AG04450 (cell line): ENCODE data around the gene HOXA9. TPM values are rescaled to one million over a fixed set of nuclear protein-coding genes. Genes with fewer than 3 reads are reported as not detected.
A peak's percentile ranks its signal among the peaks of the same experiment; 100 is the strongest.

Source experiments
- CTCF ChIA-PET: fragments of 300-600, 350-600 bp; formaldehyde crosslinking; extraction: SDS; loops from one replicate; lab custom pipeline; 2022; ENCODE audit warnings: antibody characterized with exemption, inconsistent platforms; lab: Charles Lee
- POLR2A ChIA-PET: fragments of 350-600 bp; formaldehyde crosslinking; extraction: SDS; loops from one replicate; lab custom pipeline; 2021; ENCODE audit warnings: antibody characterized with exemption, inconsistent platforms; lab: Yijun Ruan, JAX
- DNase-seq: peaks from one replicate; pipeline ENCODE4 v3.0.0-alpha.2; 2011; ENCODE audit warnings: low read depth, low spot score
- H3K27ac ChIP-seq: one replicate; pipeline ENCODE4 v1.5.1; 2012; ENCODE audit warnings: low read depth, low read length, control low read depth
- H3K27me3 ChIP-seq: one replicate; pipeline ENCODE4 v1.6.0; 2012; ENCODE audit warnings: low read length; ENCODE audit not compliant: control insufficient read depth, insufficient read depth
- H3K4me3 ChIP-seq: 2 replicates; pipeline ENCODE4 v1.5.1; 2011; ENCODE audit warnings: mild to moderate bottlenecking, low read depth, low read length, control low read depth
- H3K9me3 ChIP-seq: 2 replicates; pipeline ENCODE4 v1.5.1; 2012; ENCODE audit warnings: low read length; ENCODE audit not compliant: control insufficient read depth, insufficient read depth
- CTCF ChIP-seq: IDR thresholded peaks from 2 replicates; pipeline ENCODE4 v1.5.1; 2011; ENCODE audit warnings: low read depth, low read length, control low read depth, inconsistent platforms
- polyA plus RNA-seq: library from polyadenylated mRNA; depleted of rRNA; stranded (reverse); fragments of >200 nt; gene quantifications from 2 replicates; pipeline ENCODE4 v1.2.3, GENCODE V29; 2011

Gene HOXA9
- polyA plus RNA-seq, 1 experiment, result 1.5 TPM

GRCh38 chr7:27180431-27181420 is 15.4 kb upstream of the HOXA9 start:
- TF ChIP-seq CTCF, result no peak
- POLR2A ChIA-PET, result no interaction called here
- Histone ChIP-seq H3K4me3 (no peak overlapping the region), H3K27me3 (peaks cover 92% of the 10 kb centered on the region), H3K9me3 (peaks cover 13% of the 10 kb centered on the region; the same call in 1 of the 2 replicates), H3K27ac (no peak overlapping the region)
- no peak for DNase-seq
- CTCF ChIA-PET, result interaction anchor here (0.6 to 3.2 kb wide), 39 partner anchors 10 to 1326 kb away, joined by 3 to 25 read pairs (median 4); partner anchors contain the start of genes HOXA5, HOXA7 and HOXA9

GRCh38 chr7:27179503-27180430 is 14.4 kb upstream of the HOXA9 start:
- no peak for DNase-seq
- CTCF ChIA-PET, result interaction anchor here (0.6 to 3.2 kb wide), 50 partner anchors 9 to 1325 kb away, joined by 3 to 25 read pairs (median 4); partner anchors contain the start of genes HOXA5, HOXA7 and HOXA9
- POLR2A ChIA-PET, result interaction anchor here (0.7 kb wide), 1 partner anchor 1334 kb away, joined by 5 read pairs; no protein-coding TSS in a partner anchor
- TF ChIP-seq CTCF, result peak; percentile 90
- Histone ChIP-seq H3K9me3 (peaks cover 8% of the 10 kb centered on the region; the same call in 1 of the 2 replicates), H3K27me3 (peaks cover 92% of the 10 kb centered on the region), H3K4me3 (peak overlapping the region; percentile 32), H3K27ac (no peak overlapping the region)

DNA sequence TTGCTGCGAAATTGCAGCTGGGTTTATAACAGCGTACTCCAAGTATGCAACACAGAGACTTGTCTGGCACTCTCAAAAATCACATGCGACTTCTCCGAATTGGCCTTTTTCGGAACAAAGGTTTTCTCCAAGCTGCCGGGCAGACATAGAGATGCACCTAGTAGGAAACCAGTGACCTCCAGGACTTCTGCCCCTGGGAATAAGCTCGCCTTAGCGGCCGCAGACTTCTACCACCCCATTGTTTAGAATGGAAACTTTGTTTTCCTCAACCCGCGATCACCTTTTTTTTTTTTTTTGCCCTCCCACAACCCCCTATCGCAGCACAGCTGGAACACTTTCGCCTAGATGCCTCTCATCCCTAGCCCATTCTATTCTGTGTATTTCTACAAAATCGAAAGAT is 13.7 kb upstream of the HOXA9 start:
- no peak for TF ChIP-seq CTCF
- no peak overlapping the region for H3K27ac ChIP-seq
- no peak overlapping the region for H3K4me3 ChIP-seq
- POLR2A ChIA-PET, result interaction anchor here (0.7 kb wide), 2 partner anchors 988 to 1333 kb away, joined by 3 to 5 read pairs; no protein-coding TSS in a partner anchor
- DNase-seq, result no peak
- H3K27me3 ChIP-seq, result peaks cover 94% of the 10 kb centered on the region
- CTCF ChIA-PET, result interaction anchor here (0.6 to 3.2 kb wide), 33 partner anchors 9 to 1286 kb away, joined by 3 to 25 read pairs (median 4); partner anchors contain the start of genes HOXA5, HOXA7 and HOXA9
- H3K9me3 ChIP-seq, result peaks cover 11% of the 10 kb centered on the region; the same call in 1 of the 2 replicates

DNA sequence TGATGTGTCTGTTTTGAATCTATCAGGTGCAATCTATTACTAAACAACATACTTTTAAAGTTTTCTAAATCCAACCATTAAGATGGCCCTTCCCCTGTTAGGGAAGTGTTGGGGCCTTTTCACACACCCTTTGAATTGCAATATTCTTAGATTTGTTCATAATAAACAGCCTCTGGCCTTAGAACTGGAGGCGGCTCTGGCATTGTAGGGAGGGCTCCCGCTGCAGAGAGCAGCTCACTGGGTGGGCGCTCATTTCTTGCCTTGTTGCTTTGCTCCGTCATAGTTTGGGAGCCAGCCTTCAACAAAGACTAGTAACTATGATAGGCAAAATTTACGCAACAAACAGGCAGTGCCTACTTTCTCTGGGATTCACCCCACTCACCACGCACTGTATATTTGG is 13.0 kb upstream of the HOXA9 start:
- Histone ChIP-seq H3K27me3 (peaks cover 88% of the 10 kb centered on the region), H3K9me3 (peaks cover 9% of the 10 kb centered on the region; the same call in 1 of the 2 replicates), H3K4me3 (no peak overlapping the region), H3K27ac (no peak overlapping the region)
- POLR2A ChIA-PET, result interaction anchor here (0.7 kb wide), 1 partner anchor 988 kb away, joined by 3 read pairs; no protein-coding TSS in a partner anchor
- no peak for DNase-seq
- CTCF ChIA-PET, result interaction anchor here (0.6 to 4.2 kb wide), 11 partner anchors 12 to 1285 kb away, joined by 3 to 21 read pairs (median 7); no protein-coding TSS in a partner anchor
- no peak for TF ChIP-seq CTCF
